AG09309 (cell line): ENCODE measurements around the gene TNFRSF18.

ENCODE experiments used
- DNase-seq: peaks from one replicate; pipeline ENCODE4 v3.0.0-alpha.2; 2010; ENCODE audit warnings: low read depth
- H3K4me3 ChIP-seq: 2 replicates; pipeline ENCODE4 v1.5.1; 2011; ENCODE audit warnings: mild to moderate bottlenecking, low read depth, low read length, moderate library complexity; ENCODE audit not compliant: control insufficient read depth
- TF ChIP-seq, protein P1 (sequence below): IDR thresholded peaks from 2 replicates; pipeline ENCODE4 v1.5.1; 2011; ENCODE audit warnings: mild to moderate bottlenecking, low read depth, low read length, inconsistent platforms; ENCODE audit not compliant: insufficient read depth, control insufficient read depth; ENCODE audit errors: missing control alignments

The TNFRSF18 gene

GRCh38 chr1:1240348-1240732, 33.9 kb upstream of the TNFRSF18 start:
- no peak for DNase-seq
- TF ChIP-seq, protein P1, sequence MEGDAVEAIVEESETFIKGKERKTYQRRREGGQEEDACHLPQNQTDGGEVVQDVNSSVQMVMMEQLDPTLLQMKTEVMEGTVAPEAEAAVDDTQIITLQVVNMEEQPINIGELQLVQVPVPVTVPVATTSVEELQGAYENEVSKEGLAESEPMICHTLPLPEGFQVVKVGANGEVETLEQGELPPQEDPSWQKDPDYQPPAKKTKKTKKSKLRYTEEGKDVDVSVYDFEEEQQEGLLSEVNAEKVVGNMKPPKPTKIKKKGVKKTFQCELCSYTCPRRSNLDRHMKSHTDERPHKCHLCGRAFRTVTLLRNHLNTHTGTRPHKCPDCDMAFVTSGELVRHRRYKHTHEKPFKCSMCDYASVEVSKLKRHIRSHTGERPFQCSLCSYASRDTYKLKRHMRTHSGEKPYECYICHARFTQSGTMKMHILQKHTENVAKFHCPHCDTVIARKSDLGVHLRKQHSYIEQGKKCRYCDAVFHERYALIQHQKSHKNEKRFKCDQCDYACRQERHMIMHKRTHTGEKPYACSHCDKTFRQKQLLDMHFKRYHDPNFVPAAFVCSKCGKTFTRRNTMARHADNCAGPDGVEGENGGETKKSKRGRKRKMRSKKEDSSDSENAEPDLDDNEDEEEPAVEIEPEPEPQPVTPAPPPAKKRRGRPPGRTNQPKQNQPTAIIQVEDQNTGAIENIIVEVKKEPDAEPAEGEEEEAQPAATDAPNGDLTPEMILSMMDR = no peak
- H3K4me3 ChIP-seq = no peak overlapping the region

DNA sequence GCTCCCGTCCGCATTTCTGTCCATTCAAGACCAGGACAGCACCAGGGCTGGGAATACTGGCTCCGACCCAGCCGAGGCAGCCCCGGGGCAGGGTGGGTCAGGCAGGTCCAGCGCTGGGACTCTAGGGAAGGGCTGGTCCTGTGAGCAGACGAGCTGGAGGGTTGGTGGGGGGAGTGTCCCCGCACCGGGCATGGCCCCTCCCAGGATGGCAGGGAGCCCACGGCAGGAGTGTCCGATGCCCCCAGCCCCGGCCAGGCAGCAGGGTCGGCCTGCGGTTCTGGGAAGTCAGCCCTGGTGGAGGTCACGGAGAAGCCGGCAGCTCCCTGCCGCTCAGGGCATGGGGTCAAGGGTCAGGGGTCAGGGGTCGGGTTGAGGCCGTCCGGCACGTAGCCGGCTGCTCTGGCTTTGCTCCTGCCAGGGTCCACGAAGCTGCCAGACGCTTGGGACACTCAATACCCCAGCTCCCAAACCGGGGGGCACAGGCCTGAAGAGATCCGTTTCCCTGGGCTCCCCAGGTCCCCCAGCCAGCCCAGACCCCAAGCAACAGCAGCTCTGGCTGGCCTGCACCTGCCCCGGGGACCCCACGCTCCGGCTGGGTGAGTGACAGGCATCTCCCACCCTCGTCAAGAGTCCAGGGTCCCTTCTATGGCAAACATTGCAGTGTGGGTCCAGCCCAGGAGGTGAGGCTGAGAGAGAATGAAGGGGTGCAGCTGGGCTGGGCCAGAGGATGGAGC, 33.4 kb upstream of the TNFRSF18 start:
- no peak overlapping the region for H3K4me3 ChIP-seq
- TF ChIP-seq, protein P1 = no peak
- no peak for DNase-seq

GRCh38 chr1:1239227-1239613, 32.8 kb upstream of the TNFRSF18 start:
- H3K4me3 ChIP-seq = no peak overlapping the region
- DNase-seq = no peak
- TF ChIP-seq, protein P1 = no peak

- H3K4me3 ChIP-seq = no peak overlapping the region
- TF ChIP-seq, protein P1 = no peak
- no peak for DNase-seq
Measured at GRCh38 chr1:1238702-1239178, 32.3 kb upstream of the TNFRSF18 start.

- DNase-seq = no peak
- H3K4me3 ChIP-seq = no peak overlapping the region
- TF ChIP-seq, protein P1 = no peak
Measured at GRCh38 chr1:1237874-1238701, 31.7 kb upstream of the TNFRSF18 start.

DNA sequence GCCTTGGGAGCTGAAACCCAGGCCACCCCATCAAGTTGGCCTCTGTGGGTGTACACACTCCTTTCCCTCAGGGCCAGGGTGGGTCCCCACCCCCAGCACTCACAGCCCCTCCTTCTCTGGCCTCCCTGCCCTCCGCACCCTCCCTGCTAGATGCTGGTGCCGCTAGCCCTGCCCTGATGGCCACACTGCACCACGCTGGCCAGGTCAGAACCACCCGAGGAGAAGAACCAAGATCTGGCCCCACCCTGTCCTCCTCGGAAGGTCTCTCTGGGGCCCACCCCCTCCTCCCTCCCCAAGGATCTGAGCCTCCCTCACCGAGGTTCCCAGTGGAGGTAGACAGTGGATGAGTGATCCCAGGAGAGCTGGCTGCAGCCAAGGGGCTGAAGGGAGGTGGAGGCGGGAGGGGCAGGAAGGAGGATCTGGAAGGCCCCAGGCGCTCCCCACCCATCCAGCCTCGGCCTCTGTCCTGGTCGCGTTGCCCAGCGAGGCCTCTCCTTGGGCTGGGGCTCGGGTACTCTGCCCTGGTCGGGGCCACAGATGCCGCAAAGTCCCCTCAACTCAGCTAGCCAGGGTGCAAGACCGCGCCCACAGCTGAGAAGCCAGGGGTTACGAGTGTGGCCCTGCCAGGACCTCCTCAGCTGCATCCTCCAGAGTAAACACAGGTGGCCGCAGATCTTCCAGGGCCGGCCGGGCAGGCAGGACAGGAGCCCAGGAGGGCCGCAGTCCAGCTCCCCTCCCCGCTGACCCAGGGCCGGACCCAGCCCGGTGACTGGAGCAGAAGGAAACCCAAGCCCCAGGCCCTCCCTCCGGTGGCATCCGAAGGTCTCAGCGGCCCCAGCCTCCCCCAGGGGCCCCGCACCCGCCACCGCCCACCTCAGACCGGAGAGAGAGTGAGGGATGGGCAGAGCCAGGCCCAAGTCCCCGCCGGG, 30.8 kb upstream of the TNFRSF18 start:
- TF ChIP-seq, protein P1 = no peak
- H3K4me3 ChIP-seq = no peak overlapping the region
- DNase-seq = no peak
